ENCODE data around the gene KIF19.

- no peak for TF ChIP-seq POLR2A (IDR thresholded peaks at IDR 0.05)
- TF ChIP-seq, protein P1, sequence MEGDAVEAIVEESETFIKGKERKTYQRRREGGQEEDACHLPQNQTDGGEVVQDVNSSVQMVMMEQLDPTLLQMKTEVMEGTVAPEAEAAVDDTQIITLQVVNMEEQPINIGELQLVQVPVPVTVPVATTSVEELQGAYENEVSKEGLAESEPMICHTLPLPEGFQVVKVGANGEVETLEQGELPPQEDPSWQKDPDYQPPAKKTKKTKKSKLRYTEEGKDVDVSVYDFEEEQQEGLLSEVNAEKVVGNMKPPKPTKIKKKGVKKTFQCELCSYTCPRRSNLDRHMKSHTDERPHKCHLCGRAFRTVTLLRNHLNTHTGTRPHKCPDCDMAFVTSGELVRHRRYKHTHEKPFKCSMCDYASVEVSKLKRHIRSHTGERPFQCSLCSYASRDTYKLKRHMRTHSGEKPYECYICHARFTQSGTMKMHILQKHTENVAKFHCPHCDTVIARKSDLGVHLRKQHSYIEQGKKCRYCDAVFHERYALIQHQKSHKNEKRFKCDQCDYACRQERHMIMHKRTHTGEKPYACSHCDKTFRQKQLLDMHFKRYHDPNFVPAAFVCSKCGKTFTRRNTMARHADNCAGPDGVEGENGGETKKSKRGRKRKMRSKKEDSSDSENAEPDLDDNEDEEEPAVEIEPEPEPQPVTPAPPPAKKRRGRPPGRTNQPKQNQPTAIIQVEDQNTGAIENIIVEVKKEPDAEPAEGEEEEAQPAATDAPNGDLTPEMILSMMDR (IDR thresholded peaks at IDR 0.05), result no peak
- no peak for TF ChIP-seq EP300 (IDR thresholded peaks at IDR 0.05)
Measured at GRCh38 chr17:74357466-74357809, 31.4 kb downstream of the KIF19 start.
